ENCODE results near the gene PSORS1C2. TPM values are rescaled to one million over a fixed set of nuclear protein-coding genes. Genes with fewer than 3 reads are reported as not detected.
A peak's percentile ranks its signal among the peaks of the same experiment; 100 is the strongest.

Gene PSORS1C2
- total RNA-seq, 1 experiment from 2014 or later, result 0.55 TPM

DNA sequence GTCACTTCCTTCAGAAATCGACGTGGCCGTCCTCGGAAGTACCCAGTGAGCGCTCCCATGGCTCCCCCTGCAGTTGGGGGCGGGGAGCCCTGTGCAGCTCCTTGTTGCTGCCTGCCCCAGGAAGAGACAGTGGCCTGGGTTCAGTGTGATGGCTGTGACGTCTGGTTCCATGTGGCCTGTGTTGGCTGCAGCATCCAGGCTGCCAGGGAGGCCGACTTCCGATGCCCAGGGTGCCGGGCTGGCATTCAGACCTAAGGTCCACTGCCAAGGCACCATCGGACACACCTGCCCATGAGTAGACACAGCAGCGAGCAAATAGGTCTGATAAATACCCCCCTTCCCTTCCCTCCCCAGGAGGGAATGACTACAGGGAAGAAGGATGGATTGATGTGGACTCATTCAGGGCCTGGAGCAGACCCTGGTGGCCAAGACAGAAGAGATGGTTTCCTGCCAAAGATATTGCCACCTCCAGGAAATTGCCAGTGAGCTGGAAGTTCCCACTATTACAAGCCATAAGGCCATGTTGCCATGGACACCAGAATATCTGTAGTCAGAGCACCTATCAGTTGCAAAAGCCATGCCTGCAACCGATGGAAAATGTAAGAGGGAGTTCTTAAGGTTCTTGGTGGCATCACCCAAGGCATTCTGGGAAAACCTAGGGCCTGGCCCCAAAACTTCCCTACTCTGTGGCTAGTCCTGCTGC is 23.7 kb upstream of the PSORS1C2 start (continued):
- no peak for TF ChIP-seq TEAD4 (CRISPR knock-in tag; IDR thresholded peaks at IDR 0.05)
- no peak for TF ChIP-seq MXD4 (CRISPR knock-in tag; IDR thresholded peaks at IDR 0.05; ENCODE audit: borderline replicate concordance)
- TF ChIP-seq, protein P1, sequence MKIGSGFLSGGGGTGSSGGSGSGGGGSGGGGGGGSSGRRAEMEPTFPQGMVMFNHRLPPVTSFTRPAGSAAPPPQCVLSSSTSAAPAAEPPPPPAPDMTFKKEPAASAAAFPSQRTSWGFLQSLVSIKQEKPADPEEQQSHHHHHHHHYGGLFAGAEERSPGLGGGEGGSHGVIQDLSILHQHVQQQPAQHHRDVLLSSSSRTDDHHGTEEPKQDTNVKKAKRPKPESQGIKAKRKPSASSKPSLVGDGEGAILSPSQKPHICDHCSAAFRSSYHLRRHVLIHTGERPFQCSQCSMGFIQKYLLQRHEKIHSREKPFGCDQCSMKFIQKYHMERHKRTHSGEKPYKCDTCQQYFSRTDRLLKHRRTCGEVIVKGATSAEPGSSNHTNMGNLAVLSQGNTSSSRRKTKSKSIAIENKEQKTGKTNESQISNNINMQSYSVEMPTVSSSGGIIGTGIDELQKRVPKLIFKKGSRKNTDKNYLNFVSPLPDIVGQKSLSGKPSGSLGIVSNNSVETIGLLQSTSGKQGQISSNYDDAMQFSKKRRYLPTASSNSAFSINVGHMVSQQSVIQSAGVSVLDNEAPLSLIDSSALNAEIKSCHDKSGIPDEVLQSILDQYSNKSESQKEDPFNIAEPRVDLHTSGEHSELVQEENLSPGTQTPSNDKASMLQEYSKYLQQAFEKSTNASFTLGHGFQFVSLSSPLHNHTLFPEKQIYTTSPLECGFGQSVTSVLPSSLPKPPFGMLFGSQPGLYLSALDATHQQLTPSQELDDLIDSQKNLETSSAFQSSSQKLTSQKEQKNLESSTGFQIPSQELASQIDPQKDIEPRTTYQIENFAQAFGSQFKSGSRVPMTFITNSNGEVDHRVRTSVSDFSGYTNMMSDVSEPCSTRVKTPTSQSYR (CRISPR knock-in tag; IDR thresholded peaks at IDR 0.05), result no peak
- TF ChIP-seq, protein P2, sequence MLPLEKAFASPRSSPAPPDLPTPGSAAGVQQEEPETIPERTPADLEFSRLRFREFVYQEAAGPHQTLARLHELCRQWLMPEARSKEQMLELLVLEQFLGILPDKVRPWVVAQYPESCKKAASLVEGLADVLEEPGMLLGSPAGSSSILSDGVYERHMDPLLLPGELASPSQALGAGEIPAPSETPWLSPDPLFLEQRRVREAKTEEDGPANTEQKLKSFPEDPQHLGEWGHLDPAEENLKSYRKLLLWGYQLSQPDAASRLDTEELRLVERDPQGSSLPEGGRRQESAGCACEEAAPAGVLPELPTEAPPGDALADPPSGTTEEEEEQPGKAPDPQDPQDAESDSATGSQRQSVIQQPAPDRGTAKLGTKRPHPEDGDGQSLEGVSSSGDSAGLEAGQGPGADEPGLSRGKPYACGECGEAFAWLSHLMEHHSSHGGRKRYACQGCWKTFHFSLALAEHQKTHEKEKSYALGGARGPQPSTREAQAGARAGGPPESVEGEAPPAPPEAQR (CRISPR knock-in tag; IDR thresholded peaks at IDR 0.05), result no peak
- TF ChIP-seq SOX15 (CRISPR knock-in tag; IDR thresholded peaks at IDR 0.05), result no peak
- no peak for TF ChIP-seq ZNF138 (CRISPR knock-in tag; conservative IDR thresholded peaks at IDR 0.05)
- TF ChIP-seq, protein P3, sequence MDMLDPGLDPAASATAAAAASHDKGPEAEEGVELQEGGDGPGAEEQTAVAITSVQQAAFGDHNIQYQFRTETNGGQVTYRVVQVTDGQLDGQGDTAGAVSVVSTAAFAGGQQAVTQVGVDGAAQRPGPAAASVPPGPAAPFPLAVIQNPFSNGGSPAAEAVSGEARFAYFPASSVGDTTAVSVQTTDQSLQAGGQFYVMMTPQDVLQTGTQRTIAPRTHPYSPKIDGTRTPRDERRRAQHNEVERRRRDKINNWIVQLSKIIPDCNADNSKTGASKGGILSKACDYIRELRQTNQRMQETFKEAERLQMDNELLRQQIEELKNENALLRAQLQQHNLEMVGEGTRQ (CRISPR knock-in tag; IDR thresholded peaks at IDR 0.05), result no peak
- TF ChIP-seq OVOL2 (CRISPR knock-in tag; IDR thresholded peaks at IDR 0.05; ENCODE audit: borderline replicate concordance), result no peak
- TF ChIP-seq, protein P4, sequence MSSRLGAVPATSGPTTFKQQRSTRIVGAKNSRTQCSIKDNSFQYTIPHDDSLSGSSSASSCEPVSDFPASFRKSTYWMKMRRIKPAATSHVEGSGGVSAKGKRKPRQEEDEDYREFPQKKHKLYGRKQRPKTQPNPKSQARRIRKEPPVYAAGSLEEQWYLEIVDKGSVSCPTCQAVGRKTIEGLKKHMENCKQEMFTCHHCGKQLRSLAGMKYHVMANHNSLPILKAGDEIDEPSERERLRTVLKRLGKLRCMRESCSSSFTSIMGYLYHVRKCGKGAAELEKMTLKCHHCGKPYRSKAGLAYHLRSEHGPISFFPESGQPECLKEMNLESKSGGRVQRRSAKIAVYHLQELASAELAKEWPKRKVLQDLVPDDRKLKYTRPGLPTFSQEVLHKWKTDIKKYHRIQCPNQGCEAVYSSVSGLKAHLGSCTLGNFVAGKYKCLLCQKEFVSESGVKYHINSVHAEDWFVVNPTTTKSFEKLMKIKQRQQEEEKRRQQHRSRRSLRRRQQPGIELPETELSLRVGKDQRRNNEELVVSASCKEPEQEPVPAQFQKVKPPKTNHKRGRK (CRISPR knock-in tag; IDR thresholded peaks at IDR 0.05; ENCODE audit: borderline replicate concordance), result no peak
- no peak for TF ChIP-seq CBFB (CRISPR knock-in tag; IDR thresholded peaks at IDR 0.05; ENCODE audit: low read depth)
- TF ChIP-seq ESRRA (CRISPR knock-in tag; IDR thresholded peaks at IDR 0.05; ENCODE audit: borderline replicate concordance), result 0 out of 2 replicates have a peak, but pooled peaks have one; percentile 19
- no peak for TF ChIP-seq ELF4 (CRISPR knock-in tag; IDR thresholded peaks at IDR 0.05; ENCODE audit: low read depth)
- TF ChIP-seq, protein P5, sequence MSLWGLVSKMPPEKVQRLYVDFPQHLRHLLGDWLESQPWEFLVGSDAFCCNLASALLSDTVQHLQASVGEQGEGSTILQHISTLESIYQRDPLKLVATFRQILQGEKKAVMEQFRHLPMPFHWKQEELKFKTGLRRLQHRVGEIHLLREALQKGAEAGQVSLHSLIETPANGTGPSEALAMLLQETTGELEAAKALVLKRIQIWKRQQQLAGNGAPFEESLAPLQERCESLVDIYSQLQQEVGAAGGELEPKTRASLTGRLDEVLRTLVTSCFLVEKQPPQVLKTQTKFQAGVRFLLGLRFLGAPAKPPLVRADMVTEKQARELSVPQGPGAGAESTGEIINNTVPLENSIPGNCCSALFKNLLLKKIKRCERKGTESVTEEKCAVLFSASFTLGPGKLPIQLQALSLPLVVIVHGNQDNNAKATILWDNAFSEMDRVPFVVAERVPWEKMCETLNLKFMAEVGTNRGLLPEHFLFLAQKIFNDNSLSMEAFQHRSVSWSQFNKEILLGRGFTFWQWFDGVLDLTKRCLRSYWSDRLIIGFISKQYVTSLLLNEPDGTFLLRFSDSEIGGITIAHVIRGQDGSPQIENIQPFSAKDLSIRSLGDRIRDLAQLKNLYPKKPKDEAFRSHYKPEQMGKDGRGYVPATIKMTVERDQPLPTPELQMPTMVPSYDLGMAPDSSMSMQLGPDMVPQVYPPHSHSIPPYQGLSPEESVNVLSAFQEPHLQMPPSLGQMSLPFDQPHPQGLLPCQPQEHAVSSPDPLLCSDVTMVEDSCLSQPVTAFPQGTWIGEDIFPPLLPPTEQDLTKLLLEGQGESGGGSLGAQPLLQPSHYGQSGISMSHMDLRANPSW (CRISPR knock-in tag; conservative IDR thresholded peaks at IDR 0.05; ENCODE audit: low read depth), result no peak
- no peak for TF ChIP-seq JAZF1 (CRISPR knock-in tag; IDR thresholded peaks at IDR 0.05)
- TF ChIP-seq, protein P6, sequence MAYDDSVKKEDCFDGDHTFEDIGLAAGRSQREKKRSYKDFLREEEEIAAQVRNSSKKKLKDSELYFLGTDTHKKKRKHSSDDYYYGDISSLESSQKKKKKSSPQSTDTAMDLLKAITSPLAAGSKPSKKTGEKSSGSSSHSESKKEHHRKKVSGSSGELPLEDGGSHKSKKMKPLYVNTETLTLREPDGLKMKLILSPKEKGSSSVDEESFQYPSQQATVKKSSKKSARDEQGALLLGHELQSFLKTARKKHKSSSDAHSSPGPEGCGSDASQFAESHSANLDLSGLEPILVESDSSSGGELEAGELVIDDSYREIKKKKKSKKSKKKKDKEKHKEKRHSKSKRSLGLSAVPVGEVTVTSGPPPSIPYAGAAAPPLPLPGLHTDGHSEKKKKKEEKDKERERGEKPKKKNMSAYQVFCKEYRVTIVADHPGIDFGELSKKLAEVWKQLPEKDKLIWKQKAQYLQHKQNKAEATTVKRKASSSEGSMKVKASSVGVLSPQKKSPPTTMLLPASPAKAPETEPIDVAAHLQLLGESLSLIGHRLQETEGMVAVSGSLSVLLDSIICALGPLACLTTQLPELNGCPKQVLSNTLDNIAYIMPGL (CRISPR knock-in tag; IDR thresholded peaks at IDR 0.05), result no peak
- TF ChIP-seq, protein P7, sequence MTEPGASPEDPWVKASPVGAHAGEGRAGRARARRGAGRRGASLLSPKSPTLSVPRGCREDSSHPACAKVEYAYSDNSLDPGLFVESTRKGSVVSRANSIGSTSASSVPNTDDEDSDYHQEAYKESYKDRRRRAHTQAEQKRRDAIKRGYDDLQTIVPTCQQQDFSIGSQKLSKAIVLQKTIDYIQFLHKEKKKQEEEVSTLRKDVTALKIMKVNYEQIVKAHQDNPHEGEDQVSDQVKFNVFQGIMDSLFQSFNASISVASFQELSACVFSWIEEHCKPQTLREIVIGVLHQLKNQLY (CRISPR knock-in tag; IDR thresholded peaks at IDR 0.05), result no peak
- TF ChIP-seq, protein P8, sequence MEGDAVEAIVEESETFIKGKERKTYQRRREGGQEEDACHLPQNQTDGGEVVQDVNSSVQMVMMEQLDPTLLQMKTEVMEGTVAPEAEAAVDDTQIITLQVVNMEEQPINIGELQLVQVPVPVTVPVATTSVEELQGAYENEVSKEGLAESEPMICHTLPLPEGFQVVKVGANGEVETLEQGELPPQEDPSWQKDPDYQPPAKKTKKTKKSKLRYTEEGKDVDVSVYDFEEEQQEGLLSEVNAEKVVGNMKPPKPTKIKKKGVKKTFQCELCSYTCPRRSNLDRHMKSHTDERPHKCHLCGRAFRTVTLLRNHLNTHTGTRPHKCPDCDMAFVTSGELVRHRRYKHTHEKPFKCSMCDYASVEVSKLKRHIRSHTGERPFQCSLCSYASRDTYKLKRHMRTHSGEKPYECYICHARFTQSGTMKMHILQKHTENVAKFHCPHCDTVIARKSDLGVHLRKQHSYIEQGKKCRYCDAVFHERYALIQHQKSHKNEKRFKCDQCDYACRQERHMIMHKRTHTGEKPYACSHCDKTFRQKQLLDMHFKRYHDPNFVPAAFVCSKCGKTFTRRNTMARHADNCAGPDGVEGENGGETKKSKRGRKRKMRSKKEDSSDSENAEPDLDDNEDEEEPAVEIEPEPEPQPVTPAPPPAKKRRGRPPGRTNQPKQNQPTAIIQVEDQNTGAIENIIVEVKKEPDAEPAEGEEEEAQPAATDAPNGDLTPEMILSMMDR (IDR thresholded peaks at IDR 0.05), result no peak
- TF ChIP-seq SMAD3 (CRISPR knock-in tag; IDR thresholded peaks at IDR 0.05; ENCODE audit: borderline replicate concordance), result no peak
- TF ChIP-seq SMAD4 (CRISPR knock-in tag; IDR thresholded peaks at IDR 0.05), result no peak
- TF ChIP-seq HMGA2 (CRISPR knock-in tag; IDR thresholded peaks at IDR 0.05), result no peak
- TF ChIP-seq GRHL2 (CRISPR knock-in tag; IDR thresholded peaks at IDR 0.05; ENCODE audit: insufficient replicate concordance, severe bottlenecking), result no peak
- TF ChIP-seq, protein P9, sequence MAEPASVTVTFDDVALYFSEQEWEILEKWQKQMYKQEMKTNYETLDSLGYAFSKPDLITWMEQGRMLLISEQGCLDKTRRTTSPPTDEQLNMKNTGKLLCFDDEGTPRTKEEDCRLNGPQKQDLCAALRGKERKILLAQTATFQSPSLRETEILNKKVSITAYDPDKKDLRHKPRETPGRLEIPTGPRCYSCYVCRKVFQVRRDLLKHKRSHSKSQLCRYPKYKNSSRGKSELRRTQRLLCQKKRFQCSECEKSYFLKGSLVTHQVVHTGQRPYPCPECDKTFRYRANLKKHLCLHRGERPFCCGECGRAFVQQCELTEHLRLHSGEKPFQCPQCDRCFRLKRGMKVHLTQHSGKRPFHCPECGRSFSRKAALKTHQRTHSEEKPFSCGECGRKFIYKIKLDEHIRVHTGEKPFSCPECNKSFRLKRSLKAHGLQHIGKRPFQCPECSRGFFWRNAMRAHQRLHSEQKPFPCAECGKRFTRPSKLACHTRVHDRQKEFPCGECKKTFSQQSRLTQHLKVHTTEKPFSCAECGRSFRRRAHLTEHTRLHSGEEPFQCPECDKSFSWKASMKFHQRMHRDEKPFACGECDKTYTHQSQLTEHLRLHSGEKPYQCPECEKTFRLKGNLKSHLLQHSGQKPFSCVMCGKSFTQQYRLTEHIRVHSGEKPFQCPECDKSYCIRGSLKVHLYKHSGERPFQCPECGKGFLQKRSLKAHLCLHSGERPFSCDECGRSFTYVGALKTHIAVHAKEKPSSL (CRISPR knock-in tag; conservative IDR thresholded peaks at IDR 0.05), result no peak

Data from WTC11 (cell line).